HG03025 (cell line): Measurements from ENCODE around the gene AVPR1B.

Source experiments
- ATAC-seq: cut with Tn5 transposase; IDR thresholded peaks from one replicate; pipeline ENCODE4 v1.9.1; 2021; ENCODE audit warnings: mild to moderate bottlenecking, moderate library complexity; ENCODE audit not compliant: unreplicated experiment, low FRiP score

Gene AVPR1B, protein sequence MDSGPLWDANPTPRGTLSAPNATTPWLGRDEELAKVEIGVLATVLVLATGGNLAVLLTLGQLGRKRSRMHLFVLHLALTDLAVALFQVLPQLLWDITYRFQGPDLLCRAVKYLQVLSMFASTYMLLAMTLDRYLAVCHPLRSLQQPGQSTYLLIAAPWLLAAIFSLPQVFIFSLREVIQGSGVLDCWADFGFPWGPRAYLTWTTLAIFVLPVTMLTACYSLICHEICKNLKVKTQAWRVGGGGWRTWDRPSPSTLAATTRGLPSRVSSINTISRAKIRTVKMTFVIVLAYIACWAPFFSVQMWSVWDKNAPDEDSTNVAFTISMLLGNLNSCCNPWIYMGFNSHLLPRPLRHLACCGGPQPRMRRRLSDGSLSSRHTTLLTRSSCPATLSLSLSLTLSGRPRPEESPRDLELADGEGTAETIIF

DNA sequence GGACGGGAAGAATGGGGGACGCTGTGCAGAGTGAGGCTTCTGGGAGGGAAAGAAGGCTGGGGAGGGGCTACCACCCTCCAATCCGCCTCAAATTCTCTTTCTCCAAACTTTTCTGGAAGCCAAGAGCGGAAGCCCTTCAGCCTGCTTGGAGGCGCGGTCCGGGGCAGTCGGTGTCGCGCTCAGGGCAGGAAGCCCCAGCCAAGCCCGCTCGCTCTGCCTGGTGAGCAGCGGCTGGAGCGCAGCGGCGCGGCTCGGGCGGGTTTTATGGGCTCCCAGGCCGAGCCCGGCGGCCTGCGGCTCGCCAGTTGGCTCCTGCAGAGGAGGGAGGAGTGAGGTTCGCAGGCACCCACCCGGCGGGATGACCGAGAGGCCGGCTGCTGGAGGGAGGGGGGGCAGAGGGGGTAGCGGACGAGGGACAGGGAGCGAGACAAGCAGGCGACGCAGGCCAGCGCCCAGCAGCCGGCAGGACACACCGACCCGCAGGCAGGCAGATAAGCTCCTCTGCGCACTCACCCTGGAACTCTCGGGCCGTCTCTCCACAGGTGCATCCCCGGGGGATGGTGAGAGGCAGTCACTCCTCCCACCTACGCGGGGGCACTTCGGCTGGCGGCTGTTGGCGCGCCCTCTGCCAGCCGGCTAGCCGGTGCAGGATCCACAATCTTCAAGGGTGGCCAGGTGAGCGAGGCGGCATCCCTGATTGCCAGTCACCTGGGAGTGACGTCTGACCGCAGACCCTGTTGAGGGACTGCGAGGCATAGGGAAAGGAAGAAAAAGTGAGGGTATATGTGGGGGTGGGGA is at the start of gene AVPR1B:
Gene AVPR1B, minus strand, starts transcription at position 238 of the 798 bp plus-strand sequence. CDS start 498 bp downstream, outside the sequence.
- ATAC-seq, result no peak

DNA sequence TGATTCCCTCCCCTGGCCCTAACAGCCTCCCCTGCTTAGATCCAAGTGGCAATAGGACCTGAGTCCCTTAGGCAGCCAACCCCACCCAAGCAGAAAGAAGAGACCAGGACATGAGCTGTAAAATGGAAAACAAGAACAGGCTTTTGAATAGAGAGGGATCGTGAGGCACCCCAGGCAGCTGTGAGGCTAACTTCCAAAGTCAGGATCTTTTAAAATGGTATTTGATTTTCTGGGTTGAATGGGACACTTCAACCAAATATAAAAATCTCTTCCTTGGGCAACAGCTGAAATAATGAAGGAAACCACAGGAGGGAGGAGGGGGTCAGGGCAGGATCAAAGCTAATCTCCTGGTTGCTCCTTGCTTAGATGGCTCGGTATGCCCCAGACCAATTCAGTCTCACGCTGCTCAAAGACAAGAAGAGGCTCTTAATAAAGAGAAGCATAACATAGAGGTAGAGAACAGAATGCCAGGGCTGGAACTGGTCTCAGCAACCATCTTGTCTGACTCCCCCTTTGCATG is 28.6 kb upstream of the AVPR1B start:
- ATAC-seq, result no peak

DNA sequence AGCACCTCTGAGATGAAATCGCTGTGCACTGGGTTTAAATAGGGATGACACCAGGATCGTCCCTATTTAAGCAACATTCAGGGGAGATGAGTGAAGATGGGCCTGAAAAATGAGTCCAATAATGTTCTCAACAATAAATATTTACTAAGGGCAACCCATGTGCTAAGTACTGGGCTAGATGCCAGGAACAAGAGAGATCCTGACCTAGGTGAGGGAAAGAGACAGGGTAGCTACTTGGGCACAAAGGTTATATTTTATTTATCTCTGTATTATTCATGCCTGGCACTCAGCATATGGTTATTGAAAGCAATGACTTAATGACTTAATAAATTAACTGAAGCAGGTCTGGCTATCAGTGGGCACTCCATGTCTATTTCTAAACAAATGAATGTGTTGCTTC is 27.4 kb upstream of the AVPR1B start:
- no peak for ATAC-seq

DNA sequence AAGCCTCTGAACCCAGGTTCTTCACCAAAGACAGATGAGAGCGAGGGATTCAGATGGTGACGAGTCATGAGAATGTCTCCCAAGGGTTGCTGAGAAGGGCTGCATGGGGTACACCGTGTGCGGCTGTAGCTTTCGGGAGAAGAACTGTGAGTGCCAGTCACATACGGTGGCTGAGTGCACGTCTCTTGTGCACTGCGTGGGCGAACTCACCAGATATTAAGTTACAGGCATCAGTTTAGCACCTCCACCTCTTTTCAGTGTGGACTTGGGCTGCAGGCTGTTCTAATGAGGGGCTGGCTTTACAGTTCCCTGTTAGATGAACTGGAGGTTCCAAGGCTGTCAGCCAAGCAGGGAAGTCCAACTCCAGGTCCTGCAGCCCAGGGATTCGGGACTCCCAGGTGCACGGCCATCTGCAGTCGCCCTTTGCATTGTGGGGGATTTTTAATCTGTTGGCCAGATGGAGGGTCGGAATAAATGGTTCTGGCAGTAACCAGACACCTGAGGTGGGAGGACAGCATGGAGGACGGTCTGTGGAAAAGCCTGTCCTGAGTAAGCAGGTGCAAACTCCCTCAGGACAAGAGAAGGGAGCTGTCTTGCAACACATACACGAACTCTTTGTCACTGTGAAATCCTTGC is 26.5 kb upstream of the AVPR1B start:
- ATAC-seq, result no peak

DNA sequence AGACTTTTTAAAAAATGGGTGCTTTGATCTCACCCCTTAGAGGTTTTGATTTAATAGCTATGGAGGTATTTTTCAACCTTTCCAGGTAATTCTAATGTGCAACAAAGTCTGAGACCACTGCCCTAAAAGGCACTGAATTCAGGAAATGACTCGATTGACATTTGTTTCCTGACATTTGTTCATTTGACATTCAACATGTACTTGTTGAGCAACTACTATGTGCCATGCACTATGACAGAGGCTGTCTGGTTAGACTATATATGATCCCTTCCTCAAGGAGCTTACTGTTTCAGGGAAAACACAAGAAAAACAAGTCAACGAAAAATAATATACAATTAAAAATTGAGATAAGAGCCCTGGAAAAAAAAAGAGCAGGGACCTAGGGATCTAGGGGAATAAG is 25.6 kb upstream of the AVPR1B start:
- ATAC-seq, result no peak

DNA sequence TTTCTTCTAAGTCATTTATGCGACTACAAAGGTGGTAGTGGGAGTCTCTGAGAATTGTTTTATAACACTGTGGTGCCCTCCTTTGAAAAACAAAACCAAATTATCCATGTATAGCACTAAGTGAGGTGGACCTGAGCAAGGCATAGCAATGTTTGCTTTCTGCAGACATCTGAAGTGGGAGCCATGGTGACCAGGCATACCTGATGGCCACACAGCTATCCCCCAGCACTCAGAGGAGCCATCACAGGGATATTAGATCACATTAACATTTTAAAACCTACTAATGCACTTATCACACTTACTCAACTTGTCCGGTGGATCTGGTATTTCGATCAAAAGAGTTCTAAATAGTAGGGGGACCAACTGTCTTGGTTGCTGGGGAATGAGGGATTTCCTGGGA is 24.8 kb upstream of the AVPR1B start:
- no peak for ATAC-seq

DNA sequence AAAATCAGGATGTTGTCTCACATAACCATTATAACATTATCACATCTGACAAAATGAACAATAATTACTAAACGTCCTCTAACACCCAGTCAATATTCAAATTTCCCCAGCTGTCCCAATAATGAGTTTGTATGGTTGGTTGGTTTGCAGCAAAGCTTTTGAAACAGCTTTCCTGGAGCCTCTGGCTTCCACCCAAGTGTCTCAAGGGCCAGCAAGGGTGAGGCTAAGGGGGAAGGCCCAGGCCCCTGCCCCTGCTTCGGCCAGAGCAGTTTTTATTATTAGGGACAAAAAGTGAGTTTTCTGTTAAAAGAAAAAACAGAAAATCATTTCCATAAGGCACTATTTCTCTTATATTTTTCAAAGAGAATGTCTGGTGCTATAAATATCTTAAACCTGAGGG is 19.1 kb upstream of the AVPR1B start:
- no peak for ATAC-seq

DNA sequence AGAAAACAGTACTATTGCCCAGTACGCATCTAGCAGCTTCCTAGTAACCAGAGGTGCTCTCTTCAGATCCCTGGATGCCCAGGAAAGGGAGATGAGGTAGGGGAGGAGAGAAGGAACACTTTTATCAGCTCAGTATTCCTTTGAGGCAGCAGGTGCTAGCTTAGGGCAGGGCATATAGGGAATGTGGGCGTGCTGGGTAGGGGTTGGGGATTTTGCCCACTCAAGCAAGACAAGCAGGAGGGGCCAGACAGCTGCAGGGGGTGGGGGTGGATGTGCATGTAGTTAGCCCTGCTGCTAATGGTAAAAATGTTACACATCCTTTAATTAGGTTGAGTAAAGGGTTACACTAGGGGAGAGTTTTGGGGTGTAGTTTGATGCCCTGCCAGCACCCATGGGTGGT is 18.1 kb upstream of the AVPR1B start:
- ATAC-seq, result no peak

DNA sequence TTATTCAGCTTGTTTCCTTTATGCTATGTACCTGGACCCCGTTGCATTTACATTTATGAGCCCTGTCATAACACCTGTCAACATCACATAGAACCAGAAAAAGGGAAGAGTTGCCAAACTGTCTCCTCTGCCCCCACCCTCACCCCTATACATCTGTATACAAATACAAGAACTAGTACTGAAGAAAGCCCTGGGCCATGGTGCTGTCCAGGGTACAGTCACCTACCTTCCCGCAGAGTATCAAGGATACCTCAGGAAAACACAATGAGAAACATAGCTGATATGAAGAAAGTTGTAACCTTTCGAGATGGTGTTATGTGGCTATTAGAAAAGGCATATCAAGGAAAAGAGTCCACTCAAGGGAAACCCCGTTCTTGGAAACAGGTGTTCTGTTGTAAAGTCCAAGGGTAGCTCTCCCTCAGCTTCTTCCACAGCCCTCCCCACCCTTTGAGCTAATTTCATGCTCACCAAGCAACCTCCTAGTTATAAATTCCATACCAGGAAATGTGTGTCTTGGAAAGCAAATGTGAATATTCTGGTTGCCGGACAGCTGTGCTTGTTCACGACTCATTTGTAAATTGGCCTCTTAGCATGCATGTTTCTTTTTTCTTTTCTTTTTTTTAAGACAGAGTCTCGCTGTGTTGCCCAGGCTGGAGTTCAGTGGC is 16.7 kb upstream of the AVPR1B start:
- ATAC-seq, result no peak

DNA sequence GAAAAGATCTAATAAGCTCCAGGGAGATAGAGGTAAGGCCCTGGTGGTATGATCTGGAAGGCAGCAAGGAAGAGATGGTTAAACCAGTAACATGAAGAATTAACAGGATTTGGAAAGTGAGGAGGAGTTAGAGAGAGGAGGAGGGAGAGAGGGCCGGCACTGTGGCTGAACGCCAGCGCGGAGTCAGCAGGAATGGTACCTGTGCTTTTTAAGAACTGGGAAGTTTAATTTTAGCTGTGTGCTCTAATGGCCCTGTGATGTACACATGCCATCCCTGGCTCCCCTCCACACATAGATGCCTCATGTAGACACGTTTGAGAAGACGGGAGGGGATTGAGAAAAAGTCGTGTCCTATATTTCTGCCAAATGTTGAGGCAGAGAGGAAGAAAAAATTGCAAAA is 13.8 kb upstream of the AVPR1B start:
- no peak for ATAC-seq

DNA sequence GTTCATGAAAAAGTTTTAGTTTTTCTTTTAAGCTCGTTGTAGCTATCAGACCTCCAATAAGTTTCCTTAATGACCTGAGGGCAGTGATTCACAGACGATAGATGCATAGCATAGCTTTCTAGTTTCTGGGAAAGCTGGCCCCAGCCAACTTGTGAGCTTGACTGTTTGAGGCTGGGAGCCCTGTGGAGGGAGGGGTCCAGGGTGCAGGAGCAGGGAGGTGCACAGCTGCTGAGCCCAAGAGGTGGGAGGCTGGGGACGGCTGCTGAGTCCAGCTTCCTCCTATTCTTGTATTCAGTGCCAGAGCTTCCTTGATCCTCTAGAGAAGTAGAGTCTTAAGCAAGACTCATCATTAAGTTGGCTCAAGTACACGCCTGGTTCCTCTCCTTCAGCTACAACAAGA is 11.0 kb upstream of the AVPR1B start:
- no peak for ATAC-seq

DNA sequence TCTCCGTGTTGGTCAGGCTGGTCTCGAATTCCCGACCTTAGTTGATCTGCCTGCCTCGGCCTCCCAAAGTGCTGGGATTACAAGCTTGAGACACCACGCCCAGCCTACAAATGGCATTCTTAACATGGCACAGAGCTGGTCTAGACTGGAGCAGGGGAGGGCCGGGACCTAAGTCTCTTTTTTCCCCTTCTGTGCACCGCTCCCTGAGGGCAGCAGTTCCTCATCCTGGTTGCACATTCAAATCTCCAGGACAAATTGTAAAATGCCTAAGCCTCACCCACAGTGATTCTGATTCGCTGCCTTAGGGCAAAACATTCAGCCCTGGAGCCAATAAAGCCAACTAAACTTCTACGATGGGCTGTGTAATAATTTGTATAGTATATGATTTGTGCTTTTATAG is 10.1 kb upstream of the AVPR1B start:
- no peak for ATAC-seq

DNA sequence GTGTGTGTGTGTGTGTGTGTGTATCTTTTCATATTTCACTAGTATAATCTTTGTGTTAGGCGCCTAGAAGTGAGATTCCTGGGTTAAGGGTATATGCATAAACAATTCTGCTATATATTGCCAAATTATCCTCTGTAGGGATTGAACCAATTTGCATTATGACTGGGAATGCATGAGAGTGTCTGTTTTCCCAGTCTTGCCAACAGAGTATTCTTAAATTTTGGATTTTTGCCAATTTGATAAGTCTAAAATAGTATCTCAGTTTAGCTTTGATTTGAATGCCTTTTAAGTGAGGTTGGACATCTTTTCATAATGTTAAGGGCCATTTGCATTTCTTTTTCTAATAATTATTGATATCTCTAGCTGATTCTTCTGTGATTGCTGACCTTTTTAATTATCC is 8.2 kb upstream of the AVPR1B start:
- ATAC-seq, result no peak

DNA sequence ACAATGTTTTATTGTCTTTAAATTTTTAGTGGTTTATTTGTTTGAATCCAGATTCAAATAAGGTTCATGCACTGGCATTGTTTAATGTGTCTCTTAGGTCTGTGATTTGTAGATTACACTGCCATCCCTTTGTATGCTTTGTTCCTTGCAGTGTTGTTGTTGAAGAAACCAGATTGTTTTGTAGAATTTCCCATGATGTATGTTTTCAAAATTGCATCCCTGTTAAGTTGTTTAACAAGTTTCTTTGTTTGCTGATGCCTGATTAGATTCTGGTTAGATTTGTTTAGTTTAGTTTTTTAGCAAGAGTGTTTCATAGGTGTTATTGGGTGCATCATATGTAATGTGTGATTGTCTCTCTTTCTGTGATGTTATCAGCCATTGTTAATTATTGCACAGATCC is 5.5 kb upstream of the AVPR1B start:
- no peak for ATAC-seq

DNA sequence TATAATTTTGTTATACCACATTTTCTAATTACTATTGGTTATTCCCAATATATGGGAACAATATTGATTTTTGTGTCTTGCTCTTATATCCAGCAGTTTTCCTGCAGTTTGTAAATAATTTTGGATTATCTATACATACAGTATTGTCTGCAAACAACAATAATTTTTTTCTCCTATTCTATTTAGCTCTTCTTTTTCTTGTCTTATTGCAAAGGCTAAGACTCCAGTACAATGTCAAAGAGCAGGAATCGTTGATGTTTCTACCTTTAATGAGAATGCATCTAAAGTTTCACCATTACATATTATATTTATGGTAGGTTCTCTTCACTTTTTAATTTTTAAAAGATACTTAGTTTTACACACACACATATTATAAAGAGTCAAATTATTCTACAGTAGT is 4.1 kb upstream of the AVPR1B start:
- no peak for ATAC-seq

DNA sequence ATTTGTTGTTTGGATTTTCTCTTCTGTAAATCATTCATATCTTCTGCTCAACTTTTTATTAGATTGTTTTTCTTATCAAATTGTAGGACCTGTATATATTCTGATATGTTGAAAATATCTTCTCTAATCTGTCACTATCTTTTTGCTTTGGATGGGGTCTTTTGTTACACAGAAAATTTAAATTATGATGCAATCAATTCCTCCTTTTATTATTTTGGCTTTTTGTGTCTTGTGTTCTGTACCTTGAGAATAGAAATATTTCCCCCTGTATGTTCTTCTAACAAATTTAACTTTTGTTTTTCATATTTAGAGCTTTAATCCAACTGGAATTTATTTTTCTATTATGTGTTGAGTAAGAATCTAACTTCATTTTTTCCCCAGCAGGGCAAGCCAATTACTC is 3.2 kb upstream of the AVPR1B start:
- ATAC-seq, result no peak

DNA sequence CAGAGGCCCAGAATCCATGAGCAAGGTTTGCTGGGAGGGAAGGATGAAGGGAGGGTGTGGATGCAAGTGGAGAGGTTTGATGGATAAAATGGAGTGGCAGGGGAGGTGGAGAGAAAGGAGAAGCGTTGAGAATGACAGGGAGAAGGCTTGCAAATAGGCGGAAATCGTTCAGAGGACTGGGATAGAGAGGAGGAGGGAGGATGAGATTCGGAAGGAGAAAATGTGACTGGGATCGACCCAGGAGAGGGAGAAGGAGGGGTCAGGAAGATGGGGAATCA is 376 bp downstream of the AVPR1B start:
- ATAC-seq, result no peak

DNA sequence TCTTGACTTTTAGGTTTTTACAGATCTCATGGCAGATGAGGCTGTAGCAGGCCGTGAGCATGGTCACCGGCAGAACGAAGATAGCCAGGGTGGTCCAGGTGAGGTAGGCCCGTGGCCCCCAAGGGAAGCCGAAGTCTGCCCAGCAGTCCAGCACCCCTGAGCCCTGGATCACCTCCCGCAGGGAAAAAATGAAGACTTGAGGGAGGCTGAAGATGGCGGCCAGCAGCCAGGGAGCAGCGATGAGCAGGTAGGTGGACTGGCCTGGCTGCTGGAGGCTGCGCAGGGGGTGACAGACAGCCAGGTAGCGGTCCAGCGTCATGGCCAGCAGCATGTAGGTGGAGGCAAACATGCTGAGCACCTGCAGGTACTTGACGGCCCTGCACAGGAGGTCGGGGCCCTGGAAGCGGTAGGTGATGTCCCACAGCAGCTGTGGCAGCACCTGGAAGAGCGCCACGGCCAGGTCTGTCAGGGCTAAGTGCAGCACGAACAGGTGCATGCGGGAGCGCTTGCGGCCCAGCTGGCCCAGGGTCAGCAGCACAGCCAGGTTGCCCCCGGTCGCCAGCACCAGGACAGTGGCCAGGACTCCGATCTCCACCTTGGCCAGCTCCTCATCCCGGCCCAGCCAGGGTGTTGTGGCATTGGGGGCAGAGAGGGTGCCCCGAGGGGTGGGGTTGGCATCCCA is 856 bp downstream of the AVPR1B start:
- ATAC-seq, result no peak

DNA sequence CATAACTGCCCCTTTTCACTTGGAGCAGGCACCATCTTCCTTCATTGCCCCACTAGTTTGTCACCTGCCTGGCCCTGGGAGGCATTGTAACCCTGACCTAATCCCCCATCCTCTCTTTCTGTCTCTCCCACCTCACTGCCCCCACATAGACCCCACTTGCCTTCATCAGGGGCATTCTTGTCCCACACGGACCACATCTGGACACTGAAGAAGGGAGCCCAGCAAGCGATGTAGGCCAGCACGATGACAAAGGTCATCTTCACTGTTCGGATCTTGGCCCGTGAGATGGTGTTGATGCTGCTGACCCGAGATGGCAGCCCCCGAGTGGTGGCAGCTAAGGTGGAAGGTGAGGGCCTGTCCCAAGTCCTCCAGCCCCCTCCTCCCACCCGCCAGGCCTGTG is 1.4 kb downstream of the AVPR1B start:
- no peak for ATAC-seq
